ENCODE measurements around the gene ARHGEF40.

- TF ChIP-seq CTCF (IDR thresholded peaks at IDR 0.05) (no peak), EP300 (IDR thresholded peaks at IDR 0.05) (no peak)
Measured at GRCh38 chr14:21096438-21096837, 26.3 kb downstream of the ARHGEF40 start.
